ENCODE measurements around the gene NELFA. TPM values are rescaled to one million over a fixed set of nuclear protein-coding genes. Genes with fewer than 3 reads are reported as not detected.
A peak's percentile ranks its signal among the peaks of the same experiment; 100 is the strongest.
"Not testable (repeated sequence)": the region's sequence is repeated elsewhere in the genome, so short reads cannot be mapped to it uniquely, and the experiment has no call there.

NELFA gene
- total RNA-seq, 1 donor from 2014 or later, result 11.2 TPM

- DNase-seq (ENCODE audit: low spot score) (peak; percentile 70), ATAC-seq (peak; percentile 71)
These were observed 32.7 kb upstream of the NELFA start for GRCh38 chr4:2041239-2042130.

GRCh38 chr4:2040391-2041238, 31.8 kb upstream of the NELFA start:
- ATAC-seq (peak; percentile 11), DNase-seq (ENCODE audit: low spot score) (no peak)

GRCh38 chr4:2036866-2037265, 28.1 kb upstream of the NELFA start:
- DNase-seq (ENCODE audit: low spot score) (no peak), ATAC-seq (no peak)

GRCh38 chr4:2036327-2036726, 27.6 kb upstream of the NELFA start:
- no peak for DNase-seq (ENCODE audit: low spot score)

GRCh38 chr4:2031161-2031560, 22.4 kb upstream of the NELFA start:
- ATAC-seq; DNase-seq (ENCODE audit: low spot score): not testable (repeated sequence)

More at GRCh38 chr4:2036327-2036726, 27.6 kb upstream of the NELFA start:
- no peak for ATAC-seq

GRCh38 chr4:2027120-2027519, 18.3 kb upstream of the NELFA start:
- DNase-seq (ENCODE audit: low spot score); ATAC-seq: not testable (repeated sequence)

- no peak for ATAC-seq
- DNase-seq (ENCODE audit: low spot score), result no peak
These were observed 17.0 kb upstream of the NELFA start for GRCh38 chr4:2025817-2026216.

GRCh38 chr4:2024683-2025082, 15.9 kb upstream of the NELFA start:
- ATAC-seq (no peak), DNase-seq (ENCODE audit: low spot score) (no peak)

GRCh38 chr4:2021358-2022018, 12.7 kb upstream of the NELFA start:
- not testable (repeated sequence) for ATAC-seq; DNase-seq (ENCODE audit: low spot score)

GRCh38 chr4:2015008-2015407, 6.2 kb upstream of the NELFA start:
- ATAC-seq (no peak), DNase-seq (ENCODE audit: low spot score) (no peak)

GRCh38 chr4:2011583-2011982, 2.8 kb upstream of the NELFA start:
- DNase-seq (ENCODE audit: low spot score), result no peak
- no peak for ATAC-seq

GRCh38 chr4:2009651-2010233, 968 bp upstream of the NELFA start:
- ATAC-seq (peak; percentile 65), DNase-seq (ENCODE audit: low spot score) (peak; percentile 77)

GRCh38 chr4:2008671-2008920, 178 bp downstream of the NELFA start:
- no peak for DNase-seq (ENCODE audit: low spot score)

GRCh38 chr4:2007804-2008670, 737 bp downstream of the NELFA start:
- no peak for ATAC-seq
- DNase-seq (ENCODE audit: low spot score), result no peak

More at GRCh38 chr4:2008671-2008920, 178 bp downstream of the NELFA start:
- ATAC-seq, result peak; percentile 7

- DNase-seq (ENCODE audit: low spot score), result no peak
- no peak for ATAC-seq
These were observed 1.7 kb downstream of the NELFA start for GRCh38 chr4:2006956-2007653.

- DNase-seq (ENCODE audit: low spot score) (no peak), ATAC-seq (no peak)
These were observed 2.4 kb downstream of the NELFA start for GRCh38 chr4:2006367-2006766.

- not testable (repeated sequence) for ATAC-seq; DNase-seq (ENCODE audit: low spot score)
These were observed 5.4 kb downstream of the NELFA start for GRCh38 chr4:2003361-2003760.

- ATAC-seq; DNase-seq (ENCODE audit: low spot score): not testable (repeated sequence)
These were observed 9.5 kb downstream of the NELFA start for GRCh38 chr4:1999308-1999707.

GRCh38 chr4:1998296-1998695, 10.5 kb downstream of the NELFA start:
- no peak for ATAC-seq

More at GRCh38 chr4:1998296-1998695, 10.5 kb downstream of the NELFA start:
- no peak for DNase-seq (ENCODE audit: low spot score)

Measured in left lobe of liver (tissue), 2 donors.